Gastroesophageal sphincter (tissue), 3 donors: ENCODE measurements around the gene B4GALNT2.

Experiments used
- POLR2A ChIP-seq, 2 donors: fragments of 450-650 bp; IDR thresholded peaks; one replicate each; pipeline ENCODE4 v1.6.1; 2017; ENCODE audit warnings: antibody characterized with exemption in 2 of 2, mild to moderate bottlenecking in 2 of 2, moderate library complexity in 1 of 2
- POLR2AphosphoS5 ChIP-seq: sonication (generic); formaldehyde crosslinking; IDR thresholded peaks from one replicate; pipeline ENCODE4 v1.6.1; 2017; ENCODE audit warnings: antibody characterized with exemption
- TF ChIP-seq, protein P1 (sequence below), 4 experiments: fragments of 200-600 bp in 2 of 4; fragments of 450-650 bp in 2 of 4; sonication (generic) in 1 of 4; IDR thresholded peaks; one replicate each; pipeline ENCODE4 v1.5.1; 2017 to 2019; ENCODE audit warnings: antibody characterized with exemption in 4 of 4, mild to moderate bottlenecking in 2 of 4, moderate library complexity in 2 of 4

DNA sequence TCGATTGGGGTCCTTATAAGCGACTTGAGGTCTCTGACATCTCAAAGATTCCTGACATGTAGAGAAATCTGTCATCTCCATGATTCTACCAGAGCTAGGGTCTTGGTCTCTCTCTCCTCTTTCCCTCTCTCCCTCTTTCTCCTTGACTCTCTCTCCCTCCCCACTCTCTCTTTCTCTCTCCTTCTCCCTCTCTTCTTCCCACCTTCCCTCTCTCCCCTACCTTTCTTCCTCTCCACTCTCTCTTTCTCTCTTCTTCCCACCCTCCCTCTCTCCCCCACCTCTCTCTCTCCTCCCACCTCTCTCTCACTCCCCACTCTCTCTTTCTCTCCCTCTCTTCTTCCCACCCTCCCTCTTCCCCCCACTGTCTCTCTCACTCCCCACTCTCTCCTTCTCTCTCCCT lies 32.6 kb downstream of the B4GALNT2 start:
- TF ChIP-seq, protein P1, sequence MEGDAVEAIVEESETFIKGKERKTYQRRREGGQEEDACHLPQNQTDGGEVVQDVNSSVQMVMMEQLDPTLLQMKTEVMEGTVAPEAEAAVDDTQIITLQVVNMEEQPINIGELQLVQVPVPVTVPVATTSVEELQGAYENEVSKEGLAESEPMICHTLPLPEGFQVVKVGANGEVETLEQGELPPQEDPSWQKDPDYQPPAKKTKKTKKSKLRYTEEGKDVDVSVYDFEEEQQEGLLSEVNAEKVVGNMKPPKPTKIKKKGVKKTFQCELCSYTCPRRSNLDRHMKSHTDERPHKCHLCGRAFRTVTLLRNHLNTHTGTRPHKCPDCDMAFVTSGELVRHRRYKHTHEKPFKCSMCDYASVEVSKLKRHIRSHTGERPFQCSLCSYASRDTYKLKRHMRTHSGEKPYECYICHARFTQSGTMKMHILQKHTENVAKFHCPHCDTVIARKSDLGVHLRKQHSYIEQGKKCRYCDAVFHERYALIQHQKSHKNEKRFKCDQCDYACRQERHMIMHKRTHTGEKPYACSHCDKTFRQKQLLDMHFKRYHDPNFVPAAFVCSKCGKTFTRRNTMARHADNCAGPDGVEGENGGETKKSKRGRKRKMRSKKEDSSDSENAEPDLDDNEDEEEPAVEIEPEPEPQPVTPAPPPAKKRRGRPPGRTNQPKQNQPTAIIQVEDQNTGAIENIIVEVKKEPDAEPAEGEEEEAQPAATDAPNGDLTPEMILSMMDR (IDR thresholded peaks at IDR 0.05): no peak
- TF ChIP-seq POLR2AphosphoS5 (no peak), POLR2A (IDR thresholded peaks at IDR 0.05) (no peak)
